Measurements from ENCODE around the gene PCDH8. TPM values are rescaled to one million over a fixed set of nuclear protein-coding genes. Genes with fewer than 3 reads are reported as not detected.
"Not testable (repeated sequence)": the region's sequence is repeated elsewhere in the genome, so short reads cannot be mapped to it uniquely, and the experiment has no call there.

PCDH8 gene
- total RNA-seq, 3 donors from 2014 or later (not counting 1 experiment from before 2014, with no cell fraction given) = not detected

- peaks cover 3 to 13% of the 10 kb centered on the region in 2 donors for H3K27me3 Mint-ChIP-seq (ENCODE audit: low read depth in 2 of 2)
- Histone ChIP-seq H3K27me3 (ENCODE audit: control insufficient read depth, insufficient read depth, low read length) (no peaks in the 10 kb centered on the region), H3K4me3 (ENCODE audit: low read length) (no peak overlapping the region), H3K4me1 (ENCODE audit: control insufficient read depth, insufficient read depth, low read length) (no peaks in the 10 kb centered on the region), H3K36me3 (ENCODE audit: control insufficient read depth, insufficient read depth, low read length) (no peaks in the 10 kb centered on the region), H3K27ac (ENCODE audit: low read length) (no peak overlapping the region), H3K9me3 (ENCODE audit: control insufficient read depth, insufficient read depth, low read length) (no peaks in the 10 kb centered on the region)
- ATAC-seq (no peak), DNase-seq (no peak)
- no peak for TF ChIP-seq CTCF (IDR thresholded peaks at IDR 0.05)
- peaks cover 0 to 2% of the 10 kb centered on the region in 2 donors for H3K9me3 Mint-ChIP-seq
- intact Hi-C loops (cut with micrococcal nuclease) = no loop called here
- no peaks in the 10 kb centered on the region for H3K36me3 Mint-ChIP-seq
- no peaks in the 10 kb centered on the region for H3K4me1 Mint-ChIP-seq
- H3K4me3 Mint-ChIP-seq = no peak overlapping the region
- H3K27ac Mint-ChIP-seq = no peak overlapping the region
- 76% methylated on average over 5 of the region's 7 CpGs for WGBS (ENCODE audit: insufficient coverage)
These were observed 15.1 kb downstream of the PCDH8 start for GRCh38 chr13:52833296-52833875.

GRCh38 chr13:52832313-52832712 is 16.1 kb downstream of the PCDH8 start:
- no peaks in the 10 kb centered on the region for H3K27me3 ChIP-seq (ENCODE audit: control insufficient read depth, insufficient read depth, low read length)
- H3K36me3 ChIP-seq (ENCODE audit: control insufficient read depth, insufficient read depth, low read length) = no peaks in the 10 kb centered on the region
- H3K27ac ChIP-seq (ENCODE audit: low read length) = no peak overlapping the region
- Mint-ChIP-seq H3K27me3 (ENCODE audit: low read depth in 2 of 2) (peaks cover 3% of the 10 kb centered on the region in 2 donors), H3K4me1 (no peaks in the 10 kb centered on the region), H3K4me3 (no peak overlapping the region), H3K27ac (no peak overlapping the region), H3K36me3 (no peaks in the 10 kb centered on the region), H3K9me3 (peaks cover 0 to 2% of the 10 kb centered on the region in 2 donors)
- intact Hi-C loops (cut with micrococcal nuclease) = no loop called here
- no peaks in the 10 kb centered on the region for H3K9me3 ChIP-seq (ENCODE audit: control insufficient read depth, insufficient read depth, low read length)
- ATAC-seq (no peak), DNase-seq (no peak)
- no peak overlapping the region for H3K4me3 ChIP-seq (ENCODE audit: low read length)
- H3K4me1 ChIP-seq (ENCODE audit: control insufficient read depth, insufficient read depth, low read length) = no peaks in the 10 kb centered on the region
- 91% methylated on average over 4 of the region's 5 CpGs for WGBS (ENCODE audit: insufficient coverage)
- TF ChIP-seq CTCF (IDR thresholded peaks at IDR 0.05) = no peak

GRCh38 chr13:52830946-52831345 is 17.5 kb downstream of the PCDH8 start:
- Histone ChIP-seq H3K27ac (ENCODE audit: low read length) (no peak overlapping the region), H3K9me3 (ENCODE audit: control insufficient read depth, insufficient read depth, low read length) (no peaks in the 10 kb centered on the region), H3K27me3 (ENCODE audit: control insufficient read depth, insufficient read depth, low read length) (no peaks in the 10 kb centered on the region), H3K4me1 (ENCODE audit: control insufficient read depth, insufficient read depth, low read length) (no peaks in the 10 kb centered on the region), H3K36me3 (ENCODE audit: control insufficient read depth, insufficient read depth, low read length) (no peaks in the 10 kb centered on the region), H3K4me3 (ENCODE audit: low read length) (no peak overlapping the region)
- no peak overlapping the region for H3K27ac Mint-ChIP-seq
- no peak overlapping the region for H3K4me3 Mint-ChIP-seq
- 89% methylated on average over 2 of the region's 2 CpGs for WGBS (ENCODE audit: insufficient coverage)
- ATAC-seq = no peak
- TF ChIP-seq CTCF (IDR thresholded peaks at IDR 0.05) = no peak
- H3K27me3 Mint-ChIP-seq (ENCODE audit: low read depth in 2 of 2) = peaks cover 0 to 3% of the 10 kb centered on the region in 2 donors
- peaks cover 0 to 2% of the 10 kb centered on the region in 2 donors for H3K9me3 Mint-ChIP-seq
- H3K4me1 Mint-ChIP-seq = no peaks in the 10 kb centered on the region
- DNase-seq = no peak
- no peaks in the 10 kb centered on the region for H3K36me3 Mint-ChIP-seq
- intact Hi-C loops (cut with micrococcal nuclease) = no loop called here

- ATAC-seq = no peak
- Mint-ChIP-seq H3K4me3 (no peak overlapping the region), H3K27me3 (ENCODE audit: low read depth in 2 of 2) (peaks cover 0 to 3% of the 10 kb centered on the region in 2 donors), H3K36me3 (no peaks in the 10 kb centered on the region), H3K27ac (no peak overlapping the region), H3K9me3 (no peaks in the 10 kb centered on the region), H3K4me1 (no peaks in the 10 kb centered on the region)
- DNase-seq = no peak
- Histone ChIP-seq H3K9me3 (ENCODE audit: control insufficient read depth, insufficient read depth, low read length) (no peaks in the 10 kb centered on the region), H3K4me3 (ENCODE audit: low read length) (no peak overlapping the region), H3K27me3 (ENCODE audit: control insufficient read depth, insufficient read depth, low read length) (no peaks in the 10 kb centered on the region), H3K36me3 (ENCODE audit: control insufficient read depth, insufficient read depth, low read length) (no peaks in the 10 kb centered on the region), H3K27ac (ENCODE audit: low read length) (no peak overlapping the region), H3K4me1 (ENCODE audit: control insufficient read depth, insufficient read depth, low read length) (no peaks in the 10 kb centered on the region)
- WGBS (ENCODE audit: insufficient coverage) = 83% methylated on average over 7 of the region's 7 CpGs
- intact Hi-C loops (cut with micrococcal nuclease) = no loop called here
- no peak for TF ChIP-seq CTCF (IDR thresholded peaks at IDR 0.05)
These were observed 20.6 kb downstream of the PCDH8 start for GRCh38 chr13:52827839-52828238.

- H3K36me3 Mint-ChIP-seq; H3K36me3 ChIP-seq (ENCODE audit: control insufficient read depth, insufficient read depth, low read length); H3K9me3 ChIP-seq (ENCODE audit: control insufficient read depth, insufficient read depth, low read length); intact Hi-C loops (cut with micrococcal nuclease); H3K4me1 Mint-ChIP-seq; ATAC-seq; H3K4me3 ChIP-seq (ENCODE audit: low read length); H3K9me3 Mint-ChIP-seq; H3K4me3 Mint-ChIP-seq; H3K27ac ChIP-seq (ENCODE audit: low read length); H3K4me1 ChIP-seq (ENCODE audit: control insufficient read depth, insufficient read depth, low read length); H3K27ac Mint-ChIP-seq; DNase-seq; H3K27me3 ChIP-seq (ENCODE audit: control insufficient read depth, insufficient read depth, low read length): not testable (repeated sequence)
- 94% methylated on average over 29 of the region's 29 CpGs for WGBS (ENCODE audit: insufficient coverage)
- peaks cover 12% of the 10 kb centered on the region in 2 donors for H3K27me3 Mint-ChIP-seq (ENCODE audit: low read depth in 2 of 2)
These were observed 30.6 kb downstream of the PCDH8 start for GRCh38 chr13:52817886-52818285.
